Activated naive CD4-positive, alpha-beta T cell treated with anti-CD3 and anti-CD28 coated beads for 36 hours (primary cell): Measurements from ENCODE around the gene ZNF592. TPM values are rescaled to one million over a fixed set of nuclear protein-coding genes. Genes with fewer than 3 reads are reported as not detected.

Experiments used
- total RNA-seq, 2 experiments: library from RNA; stranded (reverse); gene quantifications; one replicate each; pipeline ENCODE4 v1.2.3, GENCODE V29; 2021

ZNF592 gene
- total RNA-seq, 2 experiments from 2014 or later, result 24.2 to 24.3 TPM

Other genes starting within 250 kb of the ZNF592 start
- 1 to 10 TPM; 5.3 to 5.6 TPM for gene ZSCAN2, start 147.6 kb upstream of the ZNF592 start, total RNA-seq
- gene WDR73, start 94.3 kb upstream of the ZNF592 start, total RNA-seq, result 1 to 10 TPM; 9.5 to 9.9 TPM
- gene NMB, start 90.4 kb upstream of the ZNF592 start, total RNA-seq, result 1 to 10 TPM; 5.1 to 5.7 TPM
- gene SEC11A, start 32.5 kb upstream of the ZNF592 start, total RNA-seq, result 10 to 100 TPM; 87.2 to 99.1 TPM
- gene ALPK3, start 68.8 kb downstream of the ZNF592 start, total RNA-seq, result under 1 TPM; 0.02 to 0.05 TPM
- not detected for gene SLC28A1, start 136.1 kb downstream of the ZNF592 start, total RNA-seq
- gene PDE8A, start 233.3 kb downstream of the ZNF592 start, total RNA-seq, result 10 to 100 TPM; 28.8 to 29.2 TPM